Measurements from ENCODE around the gene ACBD6.

DNA sequence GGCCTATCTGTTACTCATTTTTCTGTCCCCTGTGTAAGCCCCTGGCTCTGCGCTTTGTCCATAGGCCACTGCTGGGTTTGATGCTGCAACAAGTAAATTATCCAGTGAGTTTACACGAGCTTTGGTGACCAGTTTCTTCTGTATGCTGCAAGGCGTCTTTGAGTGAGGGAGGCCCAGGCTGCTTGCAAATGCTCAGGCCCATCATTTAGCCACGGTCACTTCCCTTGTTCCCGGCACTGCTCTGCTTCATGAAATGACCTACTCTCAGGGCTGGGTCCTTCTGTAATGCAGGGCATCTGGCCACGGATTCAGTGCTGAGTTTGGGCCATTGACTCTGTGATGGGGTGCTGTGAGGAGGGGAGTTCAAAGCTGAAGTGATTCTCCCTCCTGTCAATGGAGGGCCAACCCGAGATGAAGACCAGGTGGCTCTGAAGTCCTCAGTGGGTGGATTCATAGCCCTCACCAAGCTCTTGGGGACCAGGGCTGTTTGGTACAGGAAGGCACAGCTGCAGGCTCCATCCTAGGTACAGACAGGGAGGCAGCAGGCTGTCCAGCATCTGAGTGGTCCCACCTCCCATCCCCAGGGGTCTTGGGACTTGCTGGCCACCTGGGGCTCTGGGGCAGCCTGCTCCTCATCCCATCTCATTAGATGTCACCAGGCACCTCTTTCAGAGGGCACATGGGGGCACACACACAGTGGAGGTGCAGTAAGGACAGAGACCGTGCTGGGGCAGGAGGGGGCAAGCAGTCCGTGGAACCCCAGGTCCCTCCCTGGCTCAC lies 250.7 kb downstream of the ACBD6 start:
- TF ChIP-seq POLR2AphosphoS5 (IDR thresholded peaks at IDR 0.05; ENCODE audit: borderline replicate concordance, low read depth, low read length) (no peak), EZH2 (IDR thresholded peaks at IDR 0.05) (no peak)
